HCT116 (cell line): ENCODE results near the gene HAT1. TPM values are rescaled to one million over a fixed set of nuclear protein-coding genes. Genes with fewer than 3 reads are reported as not detected.

ENCODE experiments used
- ATAC-seq: fragments of 200-7000 bp; cut with Tn5 transposase; 2 replicates; pipeline ENCODE4 v1.9.1; 2020; ENCODE audit warnings: mild to moderate bottlenecking, moderate library complexity
- BruUV-seq: library from RNA; stranded (reverse); fragments of 400-500 nt; replicated peaks from 2 replicates; lab custom pipeline; 2021; lab: Mats Ljungman, UMichigan
- CTCF ChIA-PET: fragments of 300-600 bp; sonication (Branson Sonifier 250); formaldehyde crosslinking; loops from one replicate; lab custom pipeline; 2021; ENCODE audit warnings: antibody characterized with exemption; lab: Charles Lee
- POLR2A ChIA-PET: fragments of 300-600, 350-600 bp; sonication (Branson Sonifier 250); formaldehyde crosslinking; loops from one replicate; lab custom pipeline; 2021; ENCODE audit warnings: antibody characterized with exemption; lab: Charles Lee
- RAD21 ChIA-PET, 2 experiments: fragments of 300-600 bp; sonication (Branson Sonifier 250); formaldehyde crosslinking; loops; one replicate each; lab custom pipeline; 2023; ENCODE audit warnings: low total read pairs in 2 of 2; ENCODE audit not compliant: uncharacterized antibody in 2 of 2, unreplicated experiment in 2 of 2, low non-redundant PET in 1 of 2; lab: Charles Lee
- DNase-seq: peaks from one replicate; pipeline ENCODE4 v3.0.0-alpha.2; 2010; ENCODE audit warnings: low read depth, low spot score
- H2AFZ ChIP-seq: fragments of 200-600 bp; shearing (Covaris generic), sonication (generic); 2 replicates; pipeline ENCODE4 v1.6.1; 2017; ENCODE audit warnings: low read depth, mixed run types, mixed read lengths, antibody characterized with exemption, low read length; ENCODE audit not compliant: poor library complexity, severe bottlenecking
- H3K27ac ChIP-seq: 2 replicates; pipeline ENCODE4 v1.5.1; 2012; ENCODE audit warnings: low read depth, low read length
- H3K27me3 ChIP-seq: fragments of 200-600 bp; sonication (generic); 2 replicates; pipeline ENCODE4 v1.6.1; 2016; ENCODE audit warnings: mixed run types, low read length, mixed read lengths; ENCODE audit not compliant: insufficient read depth
- H3K36me3 ChIP-seq, 2 experiments: fragments of 200-500 bp in 1 of 2; fragments of 200-600 bp in 1 of 2; sonication (Bioruptor generic) in 1 of 2; sonication (generic) in 1 of 2; 2 replicates each; pipeline versions ENCODE4 v1.5.1 to v1.6.1; 2014 to 2016; ENCODE audit warnings: low read length in 2 of 2, inconsistent platforms in 1 of 2, mixed read lengths in 1 of 2, mixed run types in 1 of 2; ENCODE audit not compliant: insufficient read depth in 2 of 2, control insufficient read depth in 1 of 2
- H3K4me1 ChIP-seq, 2 experiments: fragments of 200-600 bp in 1 of 2; sonication (generic) in 1 of 2; 2 replicates each; pipeline versions ENCODE4 v1.5.1 to v1.6.1; 2012 to 2017; ENCODE audit warnings: low read length in 2 of 2, inconsistent platforms in 1 of 2, mild to moderate bottlenecking in 1 of 2, mixed read lengths in 1 of 2, mixed run types in 1 of 2, moderate library complexity in 1 of 2; ENCODE audit not compliant: insufficient read depth in 2 of 2, control insufficient read depth in 1 of 2
- H3K4me2 ChIP-seq: fragments of 200-600 bp; sonication (generic); 2 replicates; pipeline ENCODE4 v1.6.1; 2017; ENCODE audit warnings: mixed run types, low read length, mixed read lengths
- H3K4me3 ChIP-seq, 2 experiments: fragments of 200-600 bp in 1 of 2; sonication (generic) in 1 of 2; replicated peaks in 1 of 2; 2 replicates each; pipeline ENCODE4 v1.5.1; 2011 to 2016; ENCODE audit warnings: low read length in 2 of 2, control low read depth in 1 of 2, low read depth in 1 of 2, mild to moderate bottlenecking in 1 of 2, mixed read lengths in 1 of 2, mixed run types in 1 of 2
- H3K79me2 ChIP-seq: fragments of 200-600 bp; sonication (generic); 2 replicates; pipeline ENCODE4 v1.6.1; 2017; ENCODE audit warnings: mild to moderate bottlenecking, mixed run types, low read length, moderate library complexity, mixed read lengths; ENCODE audit not compliant: insufficient read depth
- H3K9ac ChIP-seq: fragments of 200-600 bp; sonication (generic); 2 replicates; pipeline ENCODE4 v1.6.1; 2016; ENCODE audit warnings: low read length, mixed read lengths
- H3K9me2 ChIP-seq: fragments of 200-600 bp; sonication (generic), shearing (Covaris generic); 2 replicates; pipeline ENCODE4 v1.6.1; 2017; ENCODE audit warnings: mixed run types, mild to moderate bottlenecking, moderate library complexity; ENCODE audit not compliant: insufficient read depth
- H3K9me3 ChIP-seq, 2 experiments: fragments of 200-500 bp in 1 of 2; fragments of 200-600 bp in 1 of 2; sonication (Bioruptor generic) in 1 of 2; sonication (generic) in 1 of 2; 2 replicates each; pipeline ENCODE4 v1.6.1; 2014 to 2017; ENCODE audit warnings: low read length in 2 of 2, mixed read lengths in 2 of 2, inconsistent platforms in 1 of 2, low read depth in 1 of 2, mild to moderate bottlenecking in 1 of 2, mixed run types in 1 of 2, moderate library complexity in 1 of 2; ENCODE audit not compliant: control insufficient read depth in 1 of 2, insufficient read depth in 1 of 2
- H4K20me1 ChIP-seq: fragments of 200-600 bp; sonication (generic), shearing (Covaris generic); 2 replicates; pipeline ENCODE4 v1.6.1; 2017; ENCODE audit warnings: mixed run types, mild to moderate bottlenecking, moderate library complexity; ENCODE audit not compliant: insufficient read depth
- EGR1 ChIP-seq: IDR thresholded peaks from 2 replicates; pipeline ENCODE4 v1.6.1; 2012; ENCODE audit warnings: low read depth
- ELF1 ChIP-seq: IDR thresholded peaks from 2 replicates; pipeline ENCODE4 v1.6.1; 2012; ENCODE audit warnings: low read depth, borderline replicate concordance
- EZH2 ChIP-seq: fragments of 200-600 bp; sonication (generic); IDR thresholded peaks from 2 replicates; pipeline ENCODE4 v1.6.1; 2017; ENCODE audit warnings: antibody characterized with exemption, mixed run types
- EZH2phosphoT487 ChIP-seq: fragments of 200-600 bp; IDR thresholded peaks from 2 replicates; pipeline ENCODE4 v1.6.1; 2018; ENCODE audit warnings: antibody characterized with exemption, borderline replicate concordance
- JUND ChIP-seq: IDR thresholded peaks from 2 replicates; pipeline ENCODE4 v1.6.1; 2012
- POLR2A ChIP-seq: IDR thresholded peaks from 2 replicates; pipeline ENCODE4 v1.7.0; 2011; ENCODE audit warnings: borderline replicate concordance; ENCODE audit not compliant: insufficient read depth, insufficient read length; ENCODE audit errors: extremely low read depth
- POLR2AphosphoS5 ChIP-seq: IDR thresholded peaks from 2 replicates; pipeline ENCODE4 v1.6.1; 2011; ENCODE audit warnings: mild to moderate bottlenecking, low read depth, low read length, moderate library complexity
- RAD21 ChIP-seq: IDR thresholded peaks from 2 replicates; pipeline ENCODE4 v1.6.1; 2012; ENCODE audit warnings: low read depth, mild to moderate bottlenecking
- SIN3A ChIP-seq: IDR thresholded peaks from 2 replicates; pipeline ENCODE4 v1.6.1; 2012; ENCODE audit warnings: low read depth
- SP1 ChIP-seq: IDR thresholded peaks from 2 replicates; pipeline ENCODE4 v1.6.1; 2012; ENCODE audit warnings: low read depth
- TCF7L2 ChIP-seq: IDR thresholded peaks from 2 replicates; pipeline ENCODE4 v1.7.0; 2011; ENCODE audit warnings: borderline replicate concordance, inconsistent platforms; ENCODE audit not compliant: insufficient read depth, insufficient read length; ENCODE audit errors: extremely low read depth
- YY1 ChIP-seq: IDR thresholded peaks from 2 replicates; pipeline ENCODE4 v1.6.1; 2011; ENCODE audit warnings: low read length, low read depth, moderate library complexity, mild to moderate bottlenecking; ENCODE audit not compliant: insufficient replicate concordance; ENCODE audit errors: extremely low read depth
- ZFX ChIP-seq: fragments of 450-650 bp; IDR thresholded peaks from 2 replicates; pipeline ENCODE4 v1.6.1; 2017
- ZNF274 ChIP-seq: fragments of 200-500 bp; sonication (Bioruptor generic); IDR thresholded peaks from 2 replicates; pipeline ENCODE4 v1.6.1; 2014; ENCODE audit warnings: mild to moderate bottlenecking, low read depth, low read length, inconsistent platforms
- intact Hi-C: fragments of 100-400 bp; cut with micrococcal nuclease; formaldehyde crosslinking; loops from 2 replicates; pipeline ENCODE4 v1.10.0; 2022
- total RNA-seq: library from RNA; stranded (reverse); gene quantifications from one replicate; pipeline ENCODE4 v1.2.1, GENCODE V29; 2021; ENCODE audit not compliant: unreplicated experiment
- TF ChIP-seq, protein P1 (sequence below): IDR thresholded peaks from 2 replicates; pipeline ENCODE4 v1.6.1; 2012
- TF ChIP-seq, protein P2 (sequence below): IDR thresholded peaks from 2 replicates; pipeline ENCODE4 v1.6.1; 2012; ENCODE audit warnings: low read depth
- TF ChIP-seq, protein P3 (sequence below): IDR thresholded peaks from 2 replicates; pipeline ENCODE4 v1.6.1; 2011; ENCODE audit warnings: mild to moderate bottlenecking, low read length, moderate library complexity; ENCODE audit not compliant: insufficient replicate concordance; ENCODE audit errors: extremely low read depth

HAT1 gene
- total RNA-seq, 1 experiment from 2014 or later: 72.6 TPM

DNA sequence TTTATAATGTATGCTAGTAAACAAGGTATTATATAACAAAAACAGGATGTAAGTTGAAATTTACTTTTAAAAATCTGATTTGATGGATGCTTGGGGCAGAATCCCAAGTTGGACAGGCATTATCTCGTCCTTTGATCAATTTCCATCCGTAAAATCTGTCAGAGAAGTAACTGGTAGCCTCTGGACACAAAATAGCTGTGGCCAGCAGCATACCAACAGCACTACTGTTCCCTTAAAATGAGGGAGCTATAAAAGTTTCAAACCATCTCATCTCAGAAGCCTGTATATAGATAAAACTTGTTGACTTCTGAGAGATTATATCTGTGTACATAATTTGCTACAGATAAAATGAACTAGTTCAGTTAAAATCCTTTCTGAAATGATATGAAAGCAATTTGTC, 62.8 kb downstream of the HAT1 start:
- Histone ChIP-seq H3K27me3 (no peaks in the 10 kb centered on the region), H3K27ac (no peak overlapping the region), H3K36me3 (peaks cover 0 to 6% of the 10 kb centered on the region in 2 experiments; a peak in 3 of 4 replicates), H3K9me2 (no peaks in the 10 kb centered on the region), H2AFZ (no peak overlapping the region), H3K4me2 (no peak overlapping the region), H3K9me3 (no peaks in the 10 kb centered on the region), H3K4me3 (no peak overlapping the region), H4K20me1 (no peaks in the 10 kb centered on the region), H3K79me2 (no peaks in the 10 kb centered on the region), H3K9ac (no peak overlapping the region), H3K4me1 (no peaks in the 10 kb centered on the region)
- BruUV-seq: no TSS peak
- DNase-seq (no peak), ATAC-seq (no peak)
- POLR2A ChIA-PET: no interaction called here
- intact Hi-C loops: no loop called here
- RAD21 ChIA-PET: no interaction called here
- CTCF ChIA-PET: no interaction called here
- TF ChIP-seq ELF1: no peak
- TF ChIP-seq ZFX: no peak
- TF ChIP-seq EZH2: no peak
- no peak for TF ChIP-seq YY1
- TF ChIP-seq, protein P1, sequence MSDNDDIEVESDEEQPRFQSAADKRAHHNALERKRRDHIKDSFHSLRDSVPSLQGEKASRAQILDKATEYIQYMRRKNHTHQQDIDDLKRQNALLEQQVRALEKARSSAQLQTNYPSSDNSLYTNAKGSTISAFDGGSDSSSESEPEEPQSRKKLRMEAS: no peak
- no peak for TF ChIP-seq RAD21
- TF ChIP-seq, protein P2, sequence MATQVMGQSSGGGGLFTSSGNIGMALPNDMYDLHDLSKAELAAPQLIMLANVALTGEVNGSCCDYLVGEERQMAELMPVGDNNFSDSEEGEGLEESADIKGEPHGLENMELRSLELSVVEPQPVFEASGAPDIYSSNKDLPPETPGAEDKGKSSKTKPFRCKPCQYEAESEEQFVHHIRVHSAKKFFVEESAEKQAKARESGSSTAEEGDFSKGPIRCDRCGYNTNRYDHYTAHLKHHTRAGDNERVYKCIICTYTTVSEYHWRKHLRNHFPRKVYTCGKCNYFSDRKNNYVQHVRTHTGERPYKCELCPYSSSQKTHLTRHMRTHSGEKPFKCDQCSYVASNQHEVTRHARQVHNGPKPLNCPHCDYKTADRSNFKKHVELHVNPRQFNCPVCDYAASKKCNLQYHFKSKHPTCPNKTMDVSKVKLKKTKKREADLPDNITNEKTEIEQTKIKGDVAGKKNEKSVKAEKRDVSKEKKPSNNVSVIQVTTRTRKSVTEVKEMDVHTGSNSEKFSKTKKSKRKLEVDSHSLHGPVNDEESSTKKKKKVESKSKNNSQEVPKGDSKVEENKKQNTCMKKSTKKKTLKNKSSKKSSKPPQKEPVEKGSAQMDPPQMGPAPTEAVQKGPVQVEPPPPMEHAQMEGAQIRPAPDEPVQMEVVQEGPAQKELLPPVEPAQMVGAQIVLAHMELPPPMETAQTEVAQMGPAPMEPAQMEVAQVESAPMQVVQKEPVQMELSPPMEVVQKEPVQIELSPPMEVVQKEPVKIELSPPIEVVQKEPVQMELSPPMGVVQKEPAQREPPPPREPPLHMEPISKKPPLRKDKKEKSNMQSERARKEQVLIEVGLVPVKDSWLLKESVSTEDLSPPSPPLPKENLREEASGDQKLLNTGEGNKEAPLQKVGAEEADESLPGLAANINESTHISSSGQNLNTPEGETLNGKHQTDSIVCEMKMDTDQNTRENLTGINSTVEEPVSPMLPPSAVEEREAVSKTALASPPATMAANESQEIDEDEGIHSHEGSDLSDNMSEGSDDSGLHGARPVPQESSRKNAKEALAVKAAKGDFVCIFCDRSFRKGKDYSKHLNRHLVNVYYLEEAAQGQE: no peak
- TF ChIP-seq ZNF274: no peak
- no peak for TF ChIP-seq POLR2A
- no peak for TF ChIP-seq SP1
- no peak for TF ChIP-seq POLR2AphosphoS5
- TF ChIP-seq JUND: no peak
- TF ChIP-seq EZH2phosphoT487: no peak
- no peak for TF ChIP-seq TCF7L2
- TF ChIP-seq, protein P3, sequence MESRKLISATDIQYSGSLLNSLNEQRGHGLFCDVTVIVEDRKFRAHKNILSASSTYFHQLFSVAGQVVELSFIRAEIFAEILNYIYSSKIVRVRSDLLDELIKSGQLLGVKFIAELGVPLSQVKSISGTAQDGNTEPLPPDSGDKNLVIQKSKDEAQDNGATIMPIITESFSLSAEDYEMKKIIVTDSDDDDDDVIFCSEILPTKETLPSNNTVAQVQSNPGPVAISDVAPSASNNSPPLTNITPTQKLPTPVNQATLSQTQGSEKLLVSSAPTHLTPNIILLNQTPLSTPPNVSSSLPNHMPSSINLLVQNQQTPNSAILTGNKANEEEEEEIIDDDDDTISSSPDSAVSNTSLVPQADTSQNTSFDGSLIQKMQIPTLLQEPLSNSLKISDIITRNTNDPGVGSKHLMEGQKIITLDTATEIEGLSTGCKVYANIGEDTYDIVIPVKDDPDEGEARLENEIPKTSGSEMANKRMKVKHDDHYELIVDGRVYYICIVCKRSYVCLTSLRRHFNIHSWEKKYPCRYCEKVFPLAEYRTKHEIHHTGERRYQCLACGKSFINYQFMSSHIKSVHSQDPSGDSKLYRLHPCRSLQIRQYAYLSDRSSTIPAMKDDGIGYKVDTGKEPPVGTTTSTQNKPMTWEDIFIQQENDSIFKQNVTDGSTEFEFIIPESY: no peak
- TF ChIP-seq EGR1: no peak
- TF ChIP-seq SIN3A: no peak
